GM18520 (cell line): Measurements from ENCODE around the gene OS9.

ENCODE experiments used
- ATAC-seq: cut with Tn5 transposase; IDR thresholded peaks from one replicate; pipeline ENCODE4 v1.9.1; 2021; ENCODE audit not compliant: unreplicated experiment

The OS9 gene

GRCh38 chr12:57764662-57765002 lies 70.7 kb downstream of the OS9 start:
- no peak for ATAC-seq

DNA sequence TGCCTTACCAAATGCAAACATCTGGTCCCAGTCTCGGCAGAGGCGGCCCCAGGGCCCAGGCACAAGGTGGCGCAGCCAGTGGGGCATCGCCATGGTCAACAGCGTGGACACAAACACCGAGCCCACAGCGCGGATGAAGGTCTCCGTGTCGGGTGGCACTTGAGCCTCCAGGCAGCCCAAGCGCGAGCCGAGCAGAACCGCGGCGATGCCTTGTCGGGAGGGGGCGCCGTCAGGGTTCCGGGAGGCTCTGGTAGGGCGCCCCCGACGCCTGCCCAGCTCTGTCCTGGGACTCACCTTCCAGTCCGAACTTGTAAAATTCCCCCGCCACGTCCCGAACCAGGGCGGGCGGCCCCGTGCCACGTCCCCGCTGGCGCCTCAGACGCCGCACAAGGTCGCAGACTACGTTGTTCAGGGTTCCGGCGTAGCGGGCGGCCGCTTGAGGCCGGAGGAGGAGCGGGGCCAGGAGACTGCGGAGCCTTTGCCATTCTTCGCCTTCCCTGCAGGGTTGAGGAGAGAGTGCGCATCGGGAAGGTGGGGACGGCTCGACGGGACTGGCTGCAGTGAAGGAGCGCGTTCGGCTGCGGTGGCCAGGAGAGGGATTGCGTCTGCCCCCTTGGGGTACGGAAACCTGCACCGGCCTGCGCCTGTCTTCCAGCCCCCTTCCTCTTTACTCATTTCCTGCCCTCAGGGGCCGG lies 71.2 kb downstream of the OS9 start:
- no peak for ATAC-seq

- ATAC-seq: no peak
Observed at GRCh38 chr12:57765698-57766463, 71.9 kb downstream of the OS9 start.

DNA sequence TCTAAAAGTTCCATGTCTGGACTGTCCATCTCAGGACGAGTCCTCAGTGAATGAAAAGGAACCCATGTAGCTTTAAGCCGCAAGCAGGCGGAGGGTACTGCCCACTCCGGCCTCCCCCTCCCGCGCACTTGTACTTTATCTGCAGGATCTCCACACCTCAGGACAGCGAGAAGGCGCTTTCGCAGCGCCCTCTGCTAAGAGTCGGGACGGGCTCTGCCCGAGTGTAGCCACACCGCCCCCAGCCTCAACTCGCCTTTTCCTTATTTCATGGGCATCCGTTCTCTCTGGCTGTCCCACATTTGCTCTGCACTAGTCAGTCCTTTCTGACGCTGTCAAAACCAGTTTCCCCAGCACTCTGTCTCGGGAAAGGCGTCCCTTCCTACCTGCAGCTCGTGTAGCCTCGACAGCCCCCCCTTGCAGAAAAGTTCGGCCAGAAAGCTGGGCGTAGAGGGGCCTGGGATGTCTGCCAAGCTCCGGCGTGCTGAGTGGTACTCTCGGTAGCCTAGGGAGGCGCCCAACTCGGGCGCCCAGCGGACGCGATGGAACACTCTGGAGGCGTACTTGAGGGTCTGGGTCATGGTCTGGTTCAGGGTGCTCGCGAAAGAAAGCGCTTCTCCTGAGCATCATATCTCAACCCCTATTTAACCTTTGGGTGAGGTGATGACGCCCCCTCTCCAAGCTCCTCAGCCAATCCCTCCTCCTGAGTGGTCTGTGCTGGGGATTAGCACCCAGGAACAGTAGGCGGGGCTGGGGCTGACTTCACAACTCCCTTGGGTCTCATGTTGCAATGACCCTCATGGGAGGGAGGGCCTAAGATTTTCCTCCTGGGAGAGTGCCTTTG lies 72.8 kb downstream of the OS9 start, which contains the start of gene CYP27B1:
Gene CYP27B1 (minus strand): TSS at position 615 of the 841 bp plus-strand sequence. CDS start 37 bp downstream, at position 578.
- ATAC-seq: no peak

DNA sequence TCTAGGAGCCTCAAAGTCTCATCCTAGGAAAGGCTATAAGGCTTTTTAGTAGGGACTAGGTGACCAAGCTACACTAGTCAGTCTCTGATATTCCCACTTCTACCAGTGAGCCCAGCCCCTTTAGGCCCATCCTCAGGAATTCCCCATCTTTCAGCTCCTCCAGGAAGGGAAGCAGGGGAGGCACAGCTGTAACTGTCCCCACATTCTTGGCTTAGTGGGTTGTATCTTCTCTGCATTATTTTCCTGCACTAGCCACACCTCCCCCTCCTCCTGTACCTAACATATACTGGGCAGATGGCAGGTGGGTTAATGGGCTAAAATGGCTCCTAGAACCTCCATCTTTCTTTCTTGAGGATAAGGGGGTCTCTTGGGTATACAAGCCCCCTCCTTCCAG lies 73.4 kb downstream of the OS9 start:
- ATAC-seq: no peak

GRCh38 chr12:57767876-57768275 lies 73.9 kb downstream of the OS9 start:
- no peak for ATAC-seq

DNA sequence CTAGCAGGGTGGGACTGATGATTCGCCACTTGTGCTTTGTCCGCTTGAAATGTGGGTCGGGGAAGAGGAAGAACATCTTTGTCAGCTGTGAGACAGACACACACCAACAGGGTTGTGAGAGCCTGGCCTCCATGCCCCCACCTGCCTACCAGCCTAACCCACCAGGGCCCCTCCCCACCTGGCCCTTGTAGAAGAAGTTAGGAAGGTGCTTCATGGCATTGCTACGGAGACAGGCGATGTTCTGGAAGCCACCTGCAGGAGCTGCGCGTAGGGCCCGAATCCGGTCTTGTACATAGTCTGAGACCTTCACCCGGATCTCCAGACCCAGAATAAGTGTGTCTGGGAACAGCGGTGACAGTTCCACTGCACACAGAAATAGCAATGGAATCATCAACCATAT lies 75.7 kb downstream of the OS9 start:
- ATAC-seq: no peak

DNA sequence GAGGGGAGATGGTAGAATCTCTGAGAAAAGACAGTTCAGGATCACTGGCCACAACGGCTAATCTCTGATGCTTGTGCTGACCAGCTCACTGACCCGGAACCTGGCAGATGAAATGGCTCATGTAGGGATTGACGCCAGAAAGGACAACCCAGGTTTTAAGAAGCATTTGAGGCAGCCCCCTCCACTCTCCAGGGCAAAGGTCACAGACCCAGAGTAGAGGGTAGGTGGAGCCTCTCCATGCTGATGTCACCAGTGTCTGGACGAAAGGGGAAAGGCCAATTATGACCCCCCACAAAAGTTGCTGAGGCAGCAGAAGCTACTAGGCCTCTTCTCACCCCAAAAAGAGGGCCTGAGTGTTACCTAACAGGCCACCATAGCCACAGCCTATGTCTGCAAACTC lies 76.8 kb downstream of the OS9 start:
- no peak for ATAC-seq
